A549 (cell line): ENCODE measurements around the gene SND1. TPM values are rescaled to one million over a fixed set of nuclear protein-coding genes. Genes with fewer than 3 reads are reported as not detected.

Experiments
- ATAC-seq, 2 experiments: fragments of 200-7000 bp in 1 of 2; fragments of >200 bp in 1 of 2; cut with Nextera tagmentation in 1 of 2; cut with Tn5 transposase in 1 of 2; 3 replicates each; pipeline versions ENCODE4 v1.8.0 to v1.9.1; 2018 to 2020; ENCODE audit warnings: mild to moderate bottlenecking in 1 of 2, moderate library complexity in 1 of 2
- CTCF ChIA-PET: fragments of 300-600 bp; sonication (Branson Sonifier 250); formaldehyde crosslinking; extraction: SDS; loops from one replicate; lab custom pipeline; 2021; ENCODE audit warnings: antibody characterized with exemption, inconsistent platforms; lab: Yijun Ruan, JAX
- POLR2A ChIA-PET: fragments of 350-600 bp; formaldehyde crosslinking; extraction: SDS; loops from one replicate; lab custom pipeline; 2021; ENCODE audit warnings: antibody characterized with exemption, inconsistent platforms; lab: Yijun Ruan, JAX
- DNase-seq, 2 experiments: peaks; one replicate each; pipeline versions ENCODE4 v3.0.0 to v3.0.0-alpha.2; 2011 to 2016; ENCODE audit warnings: low read depth in 1 of 2, low spot score in 1 of 2
- FAIRE-seq: peaks from 2 replicates; lab custom pipeline; 2011; peaks lifted over from hg19 to GRCh38; lab: Jason Lieb, UNC
- H3K27ac ChIP-seq, 2 experiments: fragments of >200 bp; sonication (Bioruptor Twin); formaldehyde crosslinking; 3 replicates each; pipeline ENCODE4 v1.5.1; 2016 to 2017
- H3K4me1 ChIP-seq: fragments of >200 bp; sonication (Bioruptor Twin); formaldehyde crosslinking; 3 replicates; pipeline ENCODE4 v1.6.1; 2016
- H3K4me2 ChIP-seq: fragments of >200 bp; sonication (Bioruptor Twin); formaldehyde crosslinking; 3 replicates; pipeline ENCODE4 v1.6.1; 2016
- H3K4me3 ChIP-seq: fragments of >200 bp; sonication (Bioruptor Twin); formaldehyde crosslinking; 3 replicates; pipeline ENCODE4 v1.5.1; 2016
- H3K9me3 ChIP-seq: fragments of >200 bp; sonication (Bioruptor Twin); formaldehyde crosslinking; 3 replicates; pipeline ENCODE4 v1.6.1; 2016
- CBX2 ChIP-seq: fragments of 200-600 bp; sonication (generic); IDR thresholded peaks from 2 replicates; pipeline ENCODE4 v1.6.1; 2016; ENCODE audit warnings: low read depth, mild to moderate bottlenecking, borderline replicate concordance
- CBX8 ChIP-seq: fragments of 200-600 bp; sonication (generic); IDR thresholded peaks from 2 replicates; pipeline ENCODE4 v1.6.1; 2016
- CEBPB ChIP-seq, 2 experiments: fragments of >200 bp in 1 of 2; sonication (Bioruptor Twin) in 1 of 2; formaldehyde crosslinking in 1 of 2; IDR thresholded peaks; 2 replicates each; pipeline ENCODE4 v1.6.1; 2012 to 2016
- CHD4 ChIP-seq: fragments of 200-600 bp; sonication (generic); IDR thresholded peaks from 2 replicates; pipeline ENCODE4 v1.6.1; 2016; ENCODE audit warnings: antibody characterized with exemption, mild to moderate bottlenecking, borderline replicate concordance
- EHF ChIP-seq: fragments of 250-450 bp; sonication (Bioruptor Pico); IDR thresholded peaks from 2 replicates; pipeline ENCODE4 v1.5.0; 2020; ENCODE audit warnings: mild to moderate bottlenecking
- EHMT2 ChIP-seq: fragments of 200-600 bp; sonication (generic); IDR thresholded peaks from 2 replicates; pipeline ENCODE4 v1.6.1; 2016; ENCODE audit warnings: antibody characterized with exemption, low read depth, mild to moderate bottlenecking, moderate library complexity
- EP300 ChIP-seq, 2 experiments: fragments of >200 bp; sonication (Bioruptor Twin); formaldehyde crosslinking; IDR thresholded peaks; 2 replicates in 1 of 2; 3 replicates in 1 of 2; pipeline ENCODE4 v1.6.1; 2016 to 2017
- FOSL2 ChIP-seq, 2 experiments: fragments of 450-650 bp in 1 of 2; fragments of >200 bp in 1 of 2; sonication (Bioruptor Twin) in 1 of 2; formaldehyde crosslinking; IDR thresholded peaks; 2 replicates each; pipeline versions ENCODE4 v1.5.0 to v1.6.1; 2016 to 2020; ENCODE audit warnings: mild to moderate bottlenecking in 1 of 2, moderate library complexity in 1 of 2
- FOXS1 ChIP-seq: fragments of 250-450 bp; sonication (Bioruptor Pico); IDR thresholded peaks from 2 replicates; pipeline ENCODE4 v1.5.0; 2020; ENCODE audit warnings: mild to moderate bottlenecking, moderate library complexity
- HOXB5 ChIP-seq: fragments of 250-450 bp; sonication (Bioruptor Pico); IDR thresholded peaks from 2 replicates; pipeline ENCODE4 v1.5.0; 2020; ENCODE audit warnings: mild to moderate bottlenecking, moderate library complexity
- JUN ChIP-seq, 2 experiments: fragments of >200 bp; sonication (Bioruptor Twin); formaldehyde crosslinking; IDR thresholded peaks; 2 replicates in 1 of 2; 3 replicates in 1 of 2; pipeline ENCODE4 v1.6.1; 2016 to 2017
- KDM1A ChIP-seq: fragments of 200-600 bp; sonication (generic); IDR thresholded peaks from 2 replicates; pipeline ENCODE4 v1.6.1; 2016; ENCODE audit warnings: low read depth, mild to moderate bottlenecking
- NFE2L2 ChIP-seq: fragments of 150-350 bp; conservative IDR thresholded peaks from 2 replicates; pipeline ENCODE4 v1.6.1; 2014; ENCODE audit warnings: low read length
- RARB ChIP-seq: fragments of 250-450 bp; sonication (Bioruptor Pico); IDR thresholded peaks from 2 replicates; pipeline ENCODE4 v1.8.0; 2021; ENCODE audit warnings: mild to moderate bottlenecking, moderate library complexity
- RCOR1 ChIP-seq: fragments of 150-350 bp; IDR thresholded peaks from 2 replicates; pipeline ENCODE4 v1.6.1; 2014; ENCODE audit warnings: antibody characterized with exemption, low read length, low read depth
- REST ChIP-seq: fragments of 200-600 bp; sonication (generic); IDR thresholded peaks from 2 replicates; pipeline ENCODE4 v1.6.1; 2016; ENCODE audit warnings: antibody characterized with exemption, mild to moderate bottlenecking, moderate library complexity
- RFX5 ChIP-seq: fragments of 450-650 bp; IDR thresholded peaks from 2 replicates; pipeline ENCODE4 v1.7.1; 2014; ENCODE audit warnings: antibody characterized with exemption, mild to moderate bottlenecking, moderate library complexity
- RNF2 ChIP-seq: fragments of 200-600 bp; sonication (generic); IDR thresholded peaks from 2 replicates; pipeline ENCODE4 v1.6.1; 2016; ENCODE audit warnings: low read depth, mild to moderate bottlenecking, antibody characterized with exemption, moderate library complexity, borderline replicate concordance
- SMC3 ChIP-seq: fragments of >200 bp; sonication (Bioruptor Twin); formaldehyde crosslinking; IDR thresholded peaks from 3 replicates; pipeline ENCODE4 v1.6.1; 2018; ENCODE audit warnings: inconsistent platforms
- SREBF2 ChIP-seq: fragments of 450-650 bp; IDR thresholded peaks from 2 replicates; pipeline ENCODE4 v1.6.1; 2014; ENCODE audit warnings: mild to moderate bottlenecking, moderate library complexity
- TP53 ChIP-seq: fragments of 250-450 bp; sonication (Bioruptor Pico); IDR thresholded peaks from 2 replicates; pipeline ENCODE4 v1.5.0; 2021; ENCODE audit warnings: mild to moderate bottlenecking, moderate library complexity
- ZNF302 ChIP-seq: fragments of 250-450 bp; sonication (Bioruptor Pico); IDR thresholded peaks from 2 replicates; pipeline ENCODE4 v1.9.0; 2021; ENCODE audit warnings: inconsistent platforms, mild to moderate bottlenecking, moderate library complexity
- WGBS: methylation state at CpG from one replicate; pipeline ENCODE4 v1.1.6; 2017; ENCODE audit errors: missing lambda C conversion rate; 5-methylcytosine and 5-hydroxymethylcytosine counted together
- polyA plus RNA-seq, 4 experiments: library from polyadenylated mRNA; depleted of rRNA in 3 of 4; stranded (reverse); fragments of >200 nt; fragmentation: RNase III in 1 of 4; extraction: RNeasy Plus Mini Kit Qiagen cat#74134 plus additional on column Dnase treatment in 1 of 4; gene quantifications; 2 replicates in 3 of 4; 3 replicates in 1 of 4; pipeline ENCODE4 v1.2.3, GENCODE V29; 2011 to 2017
- TF ChIP-seq, protein P1 (sequence below): IDR thresholded peaks from 2 replicates; pipeline ENCODE4 v1.6.1; 2012
- TF ChIP-seq, protein P2 (sequence below): fragments of 250-450 bp; sonication (Bioruptor Pico); IDR thresholded peaks from 2 replicates; pipeline ENCODE4 v1.5.0; 2021; ENCODE audit warnings: mild to moderate bottlenecking, moderate library complexity, borderline replicate concordance
- TF ChIP-seq, protein P3 (sequence below): fragments of 150-350 bp; IDR thresholded peaks from 2 replicates; pipeline ENCODE4 v1.6.1; 2014; ENCODE audit warnings: low read depth, mild to moderate bottlenecking, low read length

SND1 gene
- polyA plus RNA-seq, 2 of the 4 experiments (the other 2 are of a cell fraction) = 102 to 138 TPM

DNA sequence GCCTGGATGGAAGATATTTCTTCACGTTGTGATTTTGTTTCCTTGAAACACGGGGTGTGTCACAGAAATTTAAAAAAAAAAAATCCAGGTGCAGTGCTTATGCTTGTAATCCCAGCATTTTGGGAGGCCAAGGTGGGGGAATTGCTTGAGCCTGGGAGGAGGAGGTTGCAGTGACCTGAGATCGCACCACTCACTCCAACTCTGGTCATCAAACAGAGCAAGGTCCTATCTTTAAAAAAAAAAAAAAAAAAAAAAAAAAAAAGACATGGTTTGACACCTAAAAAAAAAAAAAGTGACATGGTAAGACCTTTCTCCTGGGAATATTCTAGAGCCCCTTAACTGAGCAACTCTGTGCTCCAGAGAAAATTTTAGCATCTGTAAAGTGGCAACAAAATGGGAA, 388.2 kb downstream of the SND1 start:
- TF ChIP-seq EHF (CRISPR knock-in tag) (no peak), SREBF2 (no peak)
- H3K4me2 ChIP-seq = no peak overlapping the region
- ChIA-PET POLR2A (no interaction called here), CTCF (interaction anchor here (0.8 to 1.6 kb wide), 4 partner anchors 9 to 170 kb away, joined by 3 to 4 read pairs (median 3); no protein-coding TSS in a partner anchor)
- peaks cover 6% of the 10 kb centered on the region; the same call in 1 of the 3 replicates for H3K4me1 ChIP-seq
- DNase-seq = no peak
- H3K4me3 ChIP-seq = no peak overlapping the region
- no peak for FAIRE-seq
- no peak overlapping the region for H3K27ac ChIP-seq
- WGBS = 94% methylated on average over 3 of the region's 3 CpGs
- H3K9me3 ChIP-seq = no peaks in the 10 kb centered on the region
- ATAC-seq = no peak

DNA sequence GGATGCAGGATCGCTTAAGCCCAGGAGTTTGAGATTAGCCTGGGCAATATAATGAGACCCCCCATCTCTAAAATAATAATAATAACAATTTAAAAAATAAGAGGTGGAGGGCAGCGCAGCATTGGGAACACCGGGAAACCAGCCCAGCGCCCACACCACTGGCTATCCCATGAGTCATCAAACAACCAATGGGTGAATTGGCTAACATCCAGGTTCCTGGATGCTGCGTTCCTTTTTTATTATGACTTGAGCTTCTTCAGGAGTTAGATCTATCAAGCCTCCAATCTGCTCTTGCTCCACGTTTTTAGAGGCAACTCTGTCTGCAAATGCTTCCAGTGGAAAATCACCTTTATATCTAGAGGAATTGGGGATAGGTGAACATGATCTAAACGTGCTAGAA, 389.2 kb downstream of the SND1 start:
- Histone ChIP-seq H3K4me1 (peaks cover 6% of the 10 kb centered on the region; the same call in 1 of the 3 replicates), H3K4me3 (no peak overlapping the region), H3K9me3 (no peaks in the 10 kb centered on the region)
- no peak for FAIRE-seq
- POLR2A ChIA-PET = no interaction called here
- TF ChIP-seq KDM1A (no peak), TP53 (CRISPR knock-in tag) (no peak), ZNF302 (CRISPR knock-in tag) (no peak), FOSL2 (IDR thresholded peaks at IDR 0.05) (no peak), FOSL2 (CRISPR knock-in tag; IDR thresholded peaks at IDR 0.05) (peak; percentile 38; the same call in 1 of the 2 replicates), HOXB5 (CRISPR knock-in tag) (no peak)
- TF ChIP-seq, protein P1, sequence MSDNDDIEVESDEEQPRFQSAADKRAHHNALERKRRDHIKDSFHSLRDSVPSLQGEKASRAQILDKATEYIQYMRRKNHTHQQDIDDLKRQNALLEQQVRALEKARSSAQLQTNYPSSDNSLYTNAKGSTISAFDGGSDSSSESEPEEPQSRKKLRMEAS = no peak
- TF ChIP-seq, all 56 proteins: peak for 1
- no peak overlapping the region for H3K27ac ChIP-seq
- CTCF ChIA-PET = interaction anchor here (1.1 to 1.6 kb wide), 2 partner anchors 8 to 333 kb away, joined by 4 read pairs; no protein-coding TSS in a partner anchor
- 81% methylated on average over 7 of the region's 7 CpGs for WGBS
- ATAC-seq = no peak
- no peak for DNase-seq
- no peak overlapping the region for H3K4me2 ChIP-seq

GRCh38 chr7:128042012-128042411, 390.0 kb downstream of the SND1 start:
- Histone ChIP-seq H3K4me3 (no peak overlapping the region), H3K4me1 (peaks cover 6% of the 10 kb centered on the region; the same call in 1 of the 3 replicates), H3K4me2 (no peak overlapping the region), H3K9me3 (no peaks in the 10 kb centered on the region), H3K27ac (no peak overlapping the region)
- 90% methylated on average over 2 of the region's 2 CpGs for WGBS
- no peak for TF ChIP-seq FOXS1
- no peak for TF ChIP-seq EHMT2
- TF ChIP-seq RFX5 = no peak
- TF ChIP-seq RCOR1 = no peak
- TF ChIP-seq, protein P2, sequence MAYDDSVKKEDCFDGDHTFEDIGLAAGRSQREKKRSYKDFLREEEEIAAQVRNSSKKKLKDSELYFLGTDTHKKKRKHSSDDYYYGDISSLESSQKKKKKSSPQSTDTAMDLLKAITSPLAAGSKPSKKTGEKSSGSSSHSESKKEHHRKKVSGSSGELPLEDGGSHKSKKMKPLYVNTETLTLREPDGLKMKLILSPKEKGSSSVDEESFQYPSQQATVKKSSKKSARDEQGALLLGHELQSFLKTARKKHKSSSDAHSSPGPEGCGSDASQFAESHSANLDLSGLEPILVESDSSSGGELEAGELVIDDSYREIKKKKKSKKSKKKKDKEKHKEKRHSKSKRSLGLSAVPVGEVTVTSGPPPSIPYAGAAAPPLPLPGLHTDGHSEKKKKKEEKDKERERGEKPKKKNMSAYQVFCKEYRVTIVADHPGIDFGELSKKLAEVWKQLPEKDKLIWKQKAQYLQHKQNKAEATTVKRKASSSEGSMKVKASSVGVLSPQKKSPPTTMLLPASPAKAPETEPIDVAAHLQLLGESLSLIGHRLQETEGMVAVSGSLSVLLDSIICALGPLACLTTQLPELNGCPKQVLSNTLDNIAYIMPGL (CRISPR knock-in tag) = no peak
- TF ChIP-seq REST = no peak
- no peak for TF ChIP-seq CHD4
- TF ChIP-seq EP300 (IDR thresholded peaks at IDR 0.05) = no peak
- TF ChIP-seq HOXB5 (CRISPR knock-in tag) = no peak
- no peak for TF ChIP-seq JUN (IDR thresholded peaks at IDR 0.05)
- no peak for TF ChIP-seq NFE2L2
- TF ChIP-seq, protein P3, sequence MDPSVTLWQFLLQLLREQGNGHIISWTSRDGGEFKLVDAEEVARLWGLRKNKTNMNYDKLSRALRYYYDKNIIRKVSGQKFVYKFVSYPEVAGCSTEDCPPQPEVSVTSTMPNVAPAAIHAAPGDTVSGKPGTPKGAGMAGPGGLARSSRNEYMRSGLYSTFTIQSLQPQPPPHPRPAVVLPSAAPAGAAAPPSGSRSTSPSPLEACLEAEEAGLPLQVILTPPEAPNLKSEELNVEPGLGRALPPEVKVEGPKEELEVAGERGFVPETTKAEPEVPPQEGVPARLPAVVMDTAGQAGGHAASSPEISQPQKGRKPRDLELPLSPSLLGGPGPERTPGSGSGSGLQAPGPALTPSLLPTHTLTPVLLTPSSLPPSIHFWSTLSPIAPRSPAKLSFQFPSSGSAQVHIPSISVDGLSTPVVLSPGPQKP = no peak
- TF ChIP-seq CEBPB (IDR thresholded peaks at IDR 0.05) = no peak
- TF ChIP-seq SMC3 = no peak
- TF ChIP-seq CBX2 = no peak
- no peak for TF ChIP-seq CBX8
- TF ChIP-seq RNF2 = no peak
- TF ChIP-seq RARB (CRISPR knock-in tag) = no peak
- no peak for TF ChIP-seq EHF (CRISPR knock-in tag)
- no peak for DNase-seq
- ChIA-PET POLR2A (no interaction called here), CTCF (no interaction called here)
- FAIRE-seq = no peak
- ATAC-seq = no peak
